HG02938 (cell line): ENCODE measurements around the gene C10orf71.
A peak's percentile ranks its signal among the peaks of the same experiment; 100 is the strongest.

Source experiments
- ATAC-seq: cut with Tn5 transposase; IDR thresholded peaks from one replicate; pipeline ENCODE4 v1.9.1; 2021; ENCODE audit warnings: mild to moderate bottlenecking, moderate library complexity; ENCODE audit not compliant: unreplicated experiment

Gene C10orf71

GRCh38 chr10:49356181-49356580 lies 57.2 kb downstream of the C10orf71 start:
- ATAC-seq = no peak

- peak; percentile 62 for ATAC-seq
Observed at GRCh38 chr10:49356944-49357343, 58.0 kb downstream of the C10orf71 start.

GRCh38 chr10:49357910-49358309 lies 58.9 kb downstream of the C10orf71 start:
- ATAC-seq = no peak

- ATAC-seq = no peak
Observed at GRCh38 chr10:49359349-49360270, 60.6 kb downstream of the C10orf71 start.

- no peak for ATAC-seq
Observed at GRCh38 chr10:49360271-49361177, 61.6 kb downstream of the C10orf71 start.

- ATAC-seq = no peak
Observed at GRCh38 chr10:49361178-49361554, 62.2 kb downstream of the C10orf71 start.

GRCh38 chr10:49361735-49362568 lies 63.0 kb downstream of the C10orf71 start:
- no peak for ATAC-seq

GRCh38 chr10:49362596-49363260 lies 63.8 kb downstream of the C10orf71 start:
- ATAC-seq = peak; percentile 89

- ATAC-seq = no peak
Observed at GRCh38 chr10:49363309-49364031, 64.5 kb downstream of the C10orf71 start.

- ATAC-seq = no peak
Observed at GRCh38 chr10:49364051-49364450, 65.1 kb downstream of the C10orf71 start.

GRCh38 chr10:49364747-49365146 lies 65.8 kb downstream of the C10orf71 start:
- no peak for ATAC-seq

GRCh38 chr10:49365275-49365674 lies 66.3 kb downstream of the C10orf71 start:
- ATAC-seq = no peak

- ATAC-seq = no peak
Observed at GRCh38 chr10:49365675-49366415, 66.9 kb downstream of the C10orf71 start.

- ATAC-seq = no peak
Observed at GRCh38 chr10:49366460-49366859, 67.5 kb downstream of the C10orf71 start.

GRCh38 chr10:49367600-49367999 lies 68.6 kb downstream of the C10orf71 start:
- no peak for ATAC-seq

GRCh38 chr10:49368256-49368655 lies 69.3 kb downstream of the C10orf71 start:
- no peak for ATAC-seq

- no peak for ATAC-seq
Observed at GRCh38 chr10:49369216-49370162, 70.5 kb downstream of the C10orf71 start.
